ENCODE measurements around the gene DNAJC6.

- TF ChIP-seq POLR2A (IDR thresholded peaks at IDR 0.05) = no peak
- TF ChIP-seq, protein P1, sequence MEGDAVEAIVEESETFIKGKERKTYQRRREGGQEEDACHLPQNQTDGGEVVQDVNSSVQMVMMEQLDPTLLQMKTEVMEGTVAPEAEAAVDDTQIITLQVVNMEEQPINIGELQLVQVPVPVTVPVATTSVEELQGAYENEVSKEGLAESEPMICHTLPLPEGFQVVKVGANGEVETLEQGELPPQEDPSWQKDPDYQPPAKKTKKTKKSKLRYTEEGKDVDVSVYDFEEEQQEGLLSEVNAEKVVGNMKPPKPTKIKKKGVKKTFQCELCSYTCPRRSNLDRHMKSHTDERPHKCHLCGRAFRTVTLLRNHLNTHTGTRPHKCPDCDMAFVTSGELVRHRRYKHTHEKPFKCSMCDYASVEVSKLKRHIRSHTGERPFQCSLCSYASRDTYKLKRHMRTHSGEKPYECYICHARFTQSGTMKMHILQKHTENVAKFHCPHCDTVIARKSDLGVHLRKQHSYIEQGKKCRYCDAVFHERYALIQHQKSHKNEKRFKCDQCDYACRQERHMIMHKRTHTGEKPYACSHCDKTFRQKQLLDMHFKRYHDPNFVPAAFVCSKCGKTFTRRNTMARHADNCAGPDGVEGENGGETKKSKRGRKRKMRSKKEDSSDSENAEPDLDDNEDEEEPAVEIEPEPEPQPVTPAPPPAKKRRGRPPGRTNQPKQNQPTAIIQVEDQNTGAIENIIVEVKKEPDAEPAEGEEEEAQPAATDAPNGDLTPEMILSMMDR (IDR thresholded peaks at IDR 0.05 in 4 of 5, conservative IDR thresholded peaks at IDR 0.05 in 1 of 5) = no peak
Measured at GRCh38 chr1:65388908-65389695, 79.8 kb downstream of the DNAJC6 start.
